Ovary (tissue), 3 donors: ENCODE data around the gene POMT1.

Experiments used
- CTCF ChIP-seq, 3 donors: fragments of 450-650 bp in 2 of 3; fragments of 200-600 bp in 1 of 3; IDR thresholded peaks; one replicate each; pipeline versions ENCODE4 v1.5.1 to v1.8.0; 2016 to 2022; ENCODE audit warnings: antibody characterized with exemption in 3 of 3, mild to moderate bottlenecking in 1 of 3
- POLR2A ChIP-seq: fragments of 450-650 bp; IDR thresholded peaks from one replicate; pipeline ENCODE4 v1.6.1; 2017; ENCODE audit warnings: antibody characterized with exemption, mild to moderate bottlenecking, moderate library complexity
- donor health status: DM: no; HTN: no; CAD: no.

GRCh38 chr9:131496844-131497405 lies 5.8 kb upstream of the POMT1 start:
- TF ChIP-seq CTCF (IDR thresholded peaks at IDR 0.05) (no peak), POLR2A (no peak)
